ENCODE data around the gene LEO1.

- TF ChIP-seq NBN (conservative IDR thresholded peaks at IDR 0.05) = no peak
- TF ChIP-seq PLRG1 (conservative IDR thresholded peaks at IDR 0.05) = no peak
- no peak for TF ChIP-seq ZNF143 (CRISPR knock-in tag; IDR thresholded peaks at IDR 0.05)
- no peak for TF ChIP-seq CEBPB (IDR thresholded peaks at IDR 0.05; ENCODE audit: borderline replicate concordance, low read depth, low read length)
- no peak for TF ChIP-seq JUNB (CRISPR knock-in tag; IDR thresholded peaks at IDR 0.05; ENCODE audit: borderline replicate concordance)
- no peak for TF ChIP-seq PBX3 (CRISPR knock-in tag; IDR thresholded peaks at IDR 0.05; ENCODE audit: borderline replicate concordance)
- TF ChIP-seq CBX1 (IDR thresholded peaks at IDR 0.05; ENCODE audit: low read depth) = no peak
- TF ChIP-seq EHMT2 (IDR thresholded peaks at IDR 0.05; ENCODE audit: borderline replicate concordance, low read depth, low read length) = no peak
- TF ChIP-seq ZNF768 (CRISPR knock-in tag; IDR thresholded peaks at IDR 0.05) = no peak
- TF ChIP-seq ATF6 (CRISPR knock-in tag; conservative IDR thresholded peaks at IDR 0.05) = no peak
- TF ChIP-seq CTCF (CRISPR knock-in tag; IDR thresholded peaks at IDR 0.05) = no peak
- TF ChIP-seq PCBP1 (IDR thresholded peaks at IDR 0.05; ENCODE audit: borderline replicate concordance, low read depth, low read length) = no peak
Measured at GRCh38 chr15:51965691-51966090, 5.9 kb downstream of the LEO1 start.

Data from HepG2 (cell line).